Thyroid gland (tissue), 4 donors: Measurements from ENCODE around the gene DSCAM. TPM values are rescaled to one million over a fixed set of nuclear protein-coding genes. Genes with fewer than 3 reads are reported as not detected.

Experiments used
- DNase-seq, 2 donors: peaks; one replicate each; pipeline ENCODE4 v3.0.0-alpha.2; 2019
- H3K27ac ChIP-seq, 3 donors: fragments of 200-600 bp; sonication (generic); 1 replicate in 2 of 3; 2 replicates in 1 of 3; pipeline ENCODE4 v1.5.1; 2016 to 2019; ENCODE audit warnings: mild to moderate bottlenecking in 1 of 3, moderate library complexity in 1 of 3
- H3K27me3 ChIP-seq: fragments of 200-600 bp; sonication (generic); one replicate; pipeline ENCODE4 v1.5.1; 2019
- H3K36me3 ChIP-seq, 2 donors: fragments of 200-600 bp; sonication (generic); one replicate each; pipeline ENCODE4 v1.5.1; 2016 to 2019
- H3K4me1 ChIP-seq, 2 donors: fragments of 200-600 bp; sonication (generic); one replicate each; pipeline ENCODE4 v1.5.1; 2017 to 2019
- H3K4me3 ChIP-seq, 3 donors: fragments of 200-600 bp; sonication (generic); replicated peaks in 1 of 3; 1 replicate in 2 of 3; 2 replicates in 1 of 3; pipeline ENCODE4 v1.5.1; 2016; ENCODE audit warnings: mild to moderate bottlenecking in 1 of 3
- H3K9me3 ChIP-seq: fragments of 200-600 bp; sonication (generic); one replicate; pipeline ENCODE4 v1.5.1; 2017
- CTCF ChIP-seq, 6 experiments: fragments of 200-600 bp in 3 of 6; fragments of 450-650 bp in 3 of 6; sonication (generic) in 3 of 6; IDR thresholded peaks; one replicate each; pipeline ENCODE4 v1.5.1; 2016 to 2019; ENCODE audit warnings: antibody characterized with exemption in 6 of 6, mild to moderate bottlenecking in 2 of 6, inconsistent platforms in 1 of 6, moderate library complexity in 1 of 6
- POLR2A ChIP-seq, 2 donors: fragments of 450-650 bp; IDR thresholded peaks; one replicate each; pipeline ENCODE4 v1.6.1; 2017; ENCODE audit warnings: antibody characterized with exemption in 2 of 2, mild to moderate bottlenecking in 2 of 2, moderate library complexity in 1 of 2
- WGBS, 2 donors: methylation state at CpG; one replicate each; pipeline ENCODE4 v1.1.5; 2017; 5-methylcytosine and 5-hydroxymethylcytosine counted together
- intact Hi-C: fragments of 100-400 bp; cut with DNase I; formaldehyde crosslinking; loops from one replicate; pipeline ENCODE4 v1.15.1; 2023
- total RNA-seq, 4 donors: library from RNA; depleted of rRNA; stranded (reverse); fragments of >200 nt; gene quantifications; one replicate each; pipeline ENCODE4 v1.2.3, GENCODE V29; 2016

Gene DSCAM
- total RNA-seq, 4 donors from 2014 or later, result 0.20 TPM; not detected in 3

GRCh38 chr21:40393066-40393465 is 453.9 kb downstream of the DSCAM start:
- H3K4me1 ChIP-seq, result no peaks in the 10 kb centered on the region
- no peak for DNase-seq
- H3K27me3 ChIP-seq, result no peaks in the 10 kb centered on the region
- H3K36me3 ChIP-seq, result no peaks in the 10 kb centered on the region
- WGBS, 2 donors, result 66 to 84% methylated on average over 5 of the region's 5 CpGs
- no peak for TF ChIP-seq POLR2A (IDR thresholded peaks at IDR 0.05)
- TF ChIP-seq CTCF (IDR thresholded peaks at IDR 0.05), result no peak
- H3K27ac ChIP-seq, result no peak overlapping the region
- H3K9me3 ChIP-seq, result no peaks in the 10 kb centered on the region
- H3K4me3 ChIP-seq, result no peak overlapping the region
- intact Hi-C loops, result no loop called here

- 80 to 81% methylated on average over 6 of the region's 6 CpGs for WGBS, 2 donors
- no peaks in the 10 kb centered on the region for H3K4me1 ChIP-seq
- TF ChIP-seq CTCF (IDR thresholded peaks at IDR 0.05), result no peak
- no peak for TF ChIP-seq POLR2A (IDR thresholded peaks at IDR 0.05)
Measured at GRCh38 chr21:40388046-40388445, 458.9 kb downstream of the DSCAM start.

GRCh38 chr21:40386981-40387747 is 459.8 kb downstream of the DSCAM start:
- H3K36me3 ChIP-seq, result no peaks in the 10 kb centered on the region
- H3K4me3 ChIP-seq, result no peak overlapping the region
- no peak for DNase-seq
- intact Hi-C loops, result no loop called here
- no peak overlapping the region for H3K27ac ChIP-seq
- H3K4me1 ChIP-seq, result no peaks in the 10 kb centered on the region
- no peaks in the 10 kb centered on the region for H3K27me3 ChIP-seq
- 75 to 82% methylated on average over 2 of the region's 2 CpGs for WGBS, 2 donors
- no peaks in the 10 kb centered on the region for H3K9me3 ChIP-seq
- no peak for TF ChIP-seq POLR2A (IDR thresholded peaks at IDR 0.05)
- no peak for TF ChIP-seq CTCF (IDR thresholded peaks at IDR 0.05)

More at GRCh38 chr21:40388046-40388445, 458.9 kb downstream of the DSCAM start:
- intact Hi-C loops, result no loop called here
- Histone ChIP-seq H3K9me3 (no peaks in the 10 kb centered on the region), H3K4me3 (no peak overlapping the region), H3K27ac (no peak overlapping the region), H3K36me3 (no peaks in the 10 kb centered on the region), H3K27me3 (no peaks in the 10 kb centered on the region)
- DNase-seq, result no peak

- no peaks in the 10 kb centered on the region for H3K27me3 ChIP-seq
- TF ChIP-seq CTCF (IDR thresholded peaks at IDR 0.05) (peak; percentile 71 to 95 (median 82)), POLR2A (IDR thresholded peaks at IDR 0.05) (no peak)
- H3K9me3 ChIP-seq, result no peaks in the 10 kb centered on the region
- no peak overlapping the region for H3K4me3 ChIP-seq
- H3K27ac ChIP-seq, result no peak overlapping the region
- intact Hi-C loops, result no loop called here
- peak; percentile 78 to 81 for DNase-seq
- H3K36me3 ChIP-seq, result no peaks in the 10 kb centered on the region
- no peaks in the 10 kb centered on the region for H3K4me1 ChIP-seq
- 10 to 11% methylated on average over 23 of the region's 23 CpGs for WGBS, 2 donors
Measured at GRCh38 chr21:40386294-40386911, 460.6 kb downstream of the DSCAM start.

GRCh38 chr21:40385883-40386282 is 461.1 kb downstream of the DSCAM start:
- no peak overlapping the region for H3K4me3 ChIP-seq
- no peak for TF ChIP-seq POLR2A (IDR thresholded peaks at IDR 0.05)
- no peak for TF ChIP-seq CTCF (IDR thresholded peaks at IDR 0.05)
- 86% methylated on average over 6 of the region's 6 CpGs for WGBS, 2 donors
- H3K27ac ChIP-seq, result no peak overlapping the region
- no peaks in the 10 kb centered on the region for H3K36me3 ChIP-seq
- DNase-seq, result no peak
- no peaks in the 10 kb centered on the region for H3K9me3 ChIP-seq
- no peaks in the 10 kb centered on the region for H3K27me3 ChIP-seq
- intact Hi-C loops, result no loop called here
- no peaks in the 10 kb centered on the region for H3K4me1 ChIP-seq
